Osteoblast (primary cell): Measurements from ENCODE around the gene SHISA4. TPM values are rescaled to one million over a fixed set of nuclear protein-coding genes. Genes with fewer than 3 reads are reported as not detected.

Experiments
- DNase-seq: peaks from one replicate; pipeline ENCODE4 v3.0.0; 2011; ENCODE audit warnings: low spot score, mixed read lengths; ENCODE audit not compliant: insufficient read length; ENCODE audit errors: missing footprints
- H2AFZ ChIP-seq: 2 replicates; pipeline ENCODE4 v1.6.0; 2011; ENCODE audit warnings: mild to moderate bottlenecking, low read length
- H3K27ac ChIP-seq: 2 replicates; pipeline ENCODE4 v1.5.1; 2011; ENCODE audit warnings: mild to moderate bottlenecking, low read depth, low read length, moderate library complexity
- H3K27me3 ChIP-seq: 2 replicates; pipeline ENCODE4 v1.6.0; 2012; ENCODE audit warnings: mild to moderate bottlenecking, control low read depth, inconsistent platforms, low read length, moderate library complexity; ENCODE audit not compliant: insufficient read depth
- H3K36me3 ChIP-seq: 2 replicates; pipeline ENCODE4 v1.5.1; 2011; ENCODE audit warnings: mild to moderate bottlenecking, low read length, control low read depth, moderate library complexity; ENCODE audit not compliant: insufficient read depth
- H3K4me1 ChIP-seq: 2 replicates; pipeline ENCODE4 v1.5.1; 2011; ENCODE audit warnings: mild to moderate bottlenecking, low read length, control low read depth, moderate library complexity; ENCODE audit not compliant: insufficient read depth
- H3K4me2 ChIP-seq: 2 replicates; pipeline ENCODE4 v1.6.0; 2011; ENCODE audit warnings: mild to moderate bottlenecking, low read length; ENCODE audit not compliant: insufficient read depth
- H3K4me3 ChIP-seq: fragments of 200-600 bp; sonication (generic); 3 replicates; pipeline ENCODE4 v1.5.1; 2012; ENCODE audit warnings: mild to moderate bottlenecking, low read length, inconsistent platforms; ENCODE audit not compliant: insufficient read depth
- H3K79me2 ChIP-seq: 2 replicates; pipeline ENCODE4 v1.6.0; 2012; ENCODE audit warnings: mild to moderate bottlenecking, low read length, control low read depth, inconsistent platforms; ENCODE audit not compliant: insufficient read depth
- H3K9me3 ChIP-seq: 2 replicates; pipeline ENCODE4 v1.5.1; 2011; ENCODE audit warnings: low read depth, low read length, control low read depth
- H4K20me1 ChIP-seq: 2 replicates; pipeline ENCODE4 v1.6.0; 2012; ENCODE audit warnings: mild to moderate bottlenecking, low read length, control low read depth; ENCODE audit not compliant: insufficient read depth
- total RNA-seq: library from RNA; depleted of rRNA; stranded (reverse); fragments of >200 nt; gene quantifications from 2 replicates; pipeline ENCODE4 v1.2.3, GENCODE V29; 2012
- TF ChIP-seq, protein P1 (sequence below): IDR thresholded peaks from 2 replicates; pipeline ENCODE4 v1.5.1; 2011; ENCODE audit warnings: mild to moderate bottlenecking, low read depth, low read length, moderate library complexity; ENCODE audit errors: extremely low read depth

The SHISA4 gene
- total RNA-seq, 1 donor: 25.3 TPM

DNA sequence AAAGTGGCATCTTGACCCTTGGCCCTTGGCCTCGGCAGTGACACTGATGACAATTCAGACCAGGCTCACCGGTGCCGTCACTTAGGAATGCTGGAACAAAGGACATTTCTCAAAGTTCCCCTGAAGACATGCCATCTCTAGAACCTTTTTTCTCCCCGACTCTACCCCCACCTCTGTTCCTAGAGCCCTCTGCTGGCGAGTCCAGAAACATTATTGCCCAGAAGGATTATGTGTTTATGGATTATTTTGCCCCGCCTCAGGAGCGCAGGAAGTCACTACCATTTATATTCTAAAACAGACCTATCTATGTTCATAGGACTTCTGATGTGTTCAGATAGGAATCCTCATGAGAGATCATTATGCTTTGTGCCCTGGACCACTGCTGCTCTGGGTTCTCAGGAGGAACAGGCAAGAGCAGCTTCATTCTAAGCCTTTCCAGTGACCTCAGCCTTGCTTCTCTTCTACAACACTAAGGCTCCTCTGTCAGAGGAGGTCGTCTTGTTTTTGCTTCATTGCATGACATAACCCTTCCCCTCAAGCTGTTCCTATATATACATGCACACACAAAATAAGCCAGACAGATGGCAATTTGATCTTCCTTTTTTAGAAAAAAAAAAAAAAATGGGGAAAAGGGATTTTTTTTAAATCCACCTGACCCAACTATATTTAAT, 12.4 kb upstream of the SHISA4 start:
- Histone ChIP-seq H3K36me3 (peaks cover 47% of the 10 kb centered on the region), H4K20me1 (no peaks in the 10 kb centered on the region), H3K27me3 (no peaks in the 10 kb centered on the region), H2AFZ (no peak overlapping the region), H3K9me3 (no peaks in the 10 kb centered on the region), H3K79me2 (no peaks in the 10 kb centered on the region), H3K27ac (no peak overlapping the region), H3K4me2 (no peak overlapping the region), H3K4me3 (no peak overlapping the region), H3K4me1 (no peaks in the 10 kb centered on the region)
- no peak for DNase-seq
- TF ChIP-seq, protein P1, sequence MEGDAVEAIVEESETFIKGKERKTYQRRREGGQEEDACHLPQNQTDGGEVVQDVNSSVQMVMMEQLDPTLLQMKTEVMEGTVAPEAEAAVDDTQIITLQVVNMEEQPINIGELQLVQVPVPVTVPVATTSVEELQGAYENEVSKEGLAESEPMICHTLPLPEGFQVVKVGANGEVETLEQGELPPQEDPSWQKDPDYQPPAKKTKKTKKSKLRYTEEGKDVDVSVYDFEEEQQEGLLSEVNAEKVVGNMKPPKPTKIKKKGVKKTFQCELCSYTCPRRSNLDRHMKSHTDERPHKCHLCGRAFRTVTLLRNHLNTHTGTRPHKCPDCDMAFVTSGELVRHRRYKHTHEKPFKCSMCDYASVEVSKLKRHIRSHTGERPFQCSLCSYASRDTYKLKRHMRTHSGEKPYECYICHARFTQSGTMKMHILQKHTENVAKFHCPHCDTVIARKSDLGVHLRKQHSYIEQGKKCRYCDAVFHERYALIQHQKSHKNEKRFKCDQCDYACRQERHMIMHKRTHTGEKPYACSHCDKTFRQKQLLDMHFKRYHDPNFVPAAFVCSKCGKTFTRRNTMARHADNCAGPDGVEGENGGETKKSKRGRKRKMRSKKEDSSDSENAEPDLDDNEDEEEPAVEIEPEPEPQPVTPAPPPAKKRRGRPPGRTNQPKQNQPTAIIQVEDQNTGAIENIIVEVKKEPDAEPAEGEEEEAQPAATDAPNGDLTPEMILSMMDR: peak; percentile 57

DNA sequence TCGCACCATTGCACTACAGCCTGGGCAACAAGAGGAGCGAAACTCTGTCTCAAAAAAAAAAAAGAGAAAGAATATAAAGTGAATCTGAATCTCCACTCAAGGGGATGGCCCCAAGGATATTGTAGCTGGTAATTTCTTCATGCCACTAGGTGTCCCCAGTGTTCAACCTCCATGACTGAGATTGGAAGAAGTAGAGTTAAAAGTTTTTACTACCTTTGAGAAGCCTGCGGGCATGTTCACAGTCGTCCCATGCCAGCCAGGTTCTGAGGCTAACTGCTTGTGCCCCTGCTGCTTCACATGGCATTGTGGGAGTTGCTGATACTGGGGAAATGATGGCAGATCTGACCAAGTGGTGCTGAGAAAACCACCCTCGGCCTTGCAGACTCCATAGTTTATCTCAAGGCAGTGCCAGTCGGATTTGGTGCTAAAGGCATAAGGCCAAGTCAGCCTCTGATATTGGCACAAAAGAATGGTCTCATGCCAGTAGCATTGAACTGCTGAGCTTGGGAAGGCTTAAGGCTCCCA, 10.8 kb upstream of the SHISA4 start:
- Histone ChIP-seq H3K79me2 (no peaks in the 10 kb centered on the region), H2AFZ (no peak overlapping the region), H3K4me1 (peaks cover 7% of the 10 kb centered on the region), H3K27me3 (no peaks in the 10 kb centered on the region), H3K27ac (no peak overlapping the region), H3K4me2 (no peak overlapping the region), H4K20me1 (peaks cover 2% of the 10 kb centered on the region), H3K36me3 (peaks cover 30% of the 10 kb centered on the region), H3K9me3 (no peaks in the 10 kb centered on the region), H3K4me3 (no peak overlapping the region)
- no peak for DNase-seq
- TF ChIP-seq, protein P1: peak; percentile 70

DNA sequence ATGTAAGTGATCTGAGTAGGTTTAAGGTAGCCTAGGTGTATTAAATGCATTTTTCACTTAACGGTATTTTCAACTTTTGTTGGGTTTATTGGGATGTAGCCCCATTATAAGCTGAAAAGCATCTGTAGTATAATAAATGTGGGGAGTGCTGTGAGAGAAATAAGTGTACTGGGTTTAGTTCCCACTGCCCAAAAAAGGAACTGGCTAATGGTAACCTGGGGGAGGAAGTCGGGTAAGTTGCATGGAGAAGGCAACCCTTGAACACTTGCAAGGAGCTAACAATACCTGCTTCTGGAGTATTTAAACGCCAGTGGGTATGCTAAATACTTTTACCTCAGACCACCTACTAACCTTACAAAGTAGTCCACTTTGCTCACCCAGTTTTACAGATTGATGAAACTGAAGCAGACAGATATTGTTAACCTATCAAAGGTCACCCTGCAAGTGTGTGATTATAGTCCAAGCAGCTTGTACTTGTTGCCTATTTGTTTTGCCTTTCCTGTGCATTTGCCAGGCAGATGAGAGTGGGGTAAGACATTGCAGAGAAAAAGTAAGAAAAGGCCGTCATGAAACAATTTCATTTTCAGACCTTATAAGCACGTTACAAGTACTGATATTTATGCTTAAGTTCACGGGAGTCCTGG, 7.6 kb upstream of the SHISA4 start:
- Histone ChIP-seq H3K9me3 (no peaks in the 10 kb centered on the region), H3K4me1 (peaks cover 31% of the 10 kb centered on the region), H3K36me3 (peaks cover 14% of the 10 kb centered on the region), H3K4me3 (no peak overlapping the region), H3K27me3 (no peaks in the 10 kb centered on the region), H4K20me1 (peaks cover 9% of the 10 kb centered on the region), H3K27ac (no peak overlapping the region), H3K79me2 (no peaks in the 10 kb centered on the region), H2AFZ (no peak overlapping the region), H3K4me2 (no peak overlapping the region)
- DNase-seq: no peak
- TF ChIP-seq, protein P1: no peak

DNA sequence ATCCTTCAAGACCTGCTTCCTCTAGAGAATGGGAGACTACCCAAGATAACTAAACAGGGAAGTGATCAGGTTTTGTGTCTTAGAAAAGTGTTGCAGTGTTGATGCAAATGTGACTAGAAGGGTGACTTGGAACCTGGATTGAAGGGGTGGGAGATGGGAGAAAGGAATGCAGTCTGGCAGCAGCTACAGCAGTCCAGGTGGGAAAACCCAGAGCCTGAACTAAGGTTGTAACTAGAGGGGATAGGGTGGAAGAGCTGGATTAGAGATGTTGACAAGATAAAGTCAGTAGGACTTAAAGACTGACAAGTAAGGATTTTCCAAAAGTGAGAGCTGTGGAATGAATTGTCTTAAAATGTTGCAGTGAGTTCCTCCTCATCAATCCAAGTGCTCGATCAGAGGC, 7.1 kb upstream of the SHISA4 start:
- no peak for DNase-seq
- Histone ChIP-seq H3K79me2 (no peaks in the 10 kb centered on the region), H3K4me3 (no peak overlapping the region), H3K4me2 (no peak overlapping the region), H3K36me3 (peaks cover 9% of the 10 kb centered on the region), H3K27me3 (no peaks in the 10 kb centered on the region), H4K20me1 (peaks cover 9% of the 10 kb centered on the region), H3K27ac (no peak overlapping the region), H3K9me3 (no peaks in the 10 kb centered on the region), H2AFZ (no peak overlapping the region), H3K4me1 (peaks cover 31% of the 10 kb centered on the region)
- TF ChIP-seq, protein P1: no peak
